Suprapubic skin (tissue), 4 donors: Measurements from ENCODE around the gene GPC5.
"Not testable (repeated sequence)": the region's sequence is repeated elsewhere in the genome, so short reads cannot be mapped to it uniquely, and the experiment has no call there.

Experiments used
- EP300 ChIP-seq: sonication (generic); formaldehyde crosslinking; IDR thresholded peaks from one replicate; pipeline ENCODE4 v1.6.1; 2017; ENCODE audit warnings: antibody characterized with exemption
- POLR2AphosphoS5 ChIP-seq, 3 donors: sonication (generic); formaldehyde crosslinking; IDR thresholded peaks; one replicate each; pipeline ENCODE4 v1.6.1; 2017; ENCODE audit warnings: antibody characterized with exemption in 3 of 3
- TF ChIP-seq, protein P1 (sequence below), 2 donors: fragments of 200-600 bp in 1 of 2; fragments of 450-650 bp in 1 of 2; sonication (generic) in 1 of 2; IDR thresholded peaks; one replicate each; pipeline ENCODE4 v1.5.1; 2016 to 2019; ENCODE audit warnings: antibody characterized with exemption in 2 of 2, mild to moderate bottlenecking in 1 of 2, moderate library complexity in 1 of 2

DNA sequence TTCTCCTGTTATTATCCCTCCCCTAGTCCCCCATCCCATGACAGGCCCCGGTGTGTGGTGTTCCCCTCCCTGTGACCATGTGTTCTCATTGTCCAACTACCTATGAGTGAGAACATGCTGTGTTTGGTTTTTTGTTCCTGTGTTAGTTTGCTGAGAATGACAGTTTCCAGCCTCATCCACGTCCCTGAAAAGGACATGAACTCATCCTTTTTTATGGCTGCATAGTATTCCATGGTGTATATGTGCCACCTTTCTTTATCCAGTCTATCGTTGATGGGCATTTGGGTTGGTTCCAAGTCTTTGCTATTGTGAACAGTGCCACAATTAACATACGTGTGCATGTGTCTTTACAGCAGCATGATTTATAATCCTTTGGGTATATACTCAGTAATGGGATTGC lies 1297.4 kb downstream of the GPC5 start:
- TF ChIP-seq, protein P1, sequence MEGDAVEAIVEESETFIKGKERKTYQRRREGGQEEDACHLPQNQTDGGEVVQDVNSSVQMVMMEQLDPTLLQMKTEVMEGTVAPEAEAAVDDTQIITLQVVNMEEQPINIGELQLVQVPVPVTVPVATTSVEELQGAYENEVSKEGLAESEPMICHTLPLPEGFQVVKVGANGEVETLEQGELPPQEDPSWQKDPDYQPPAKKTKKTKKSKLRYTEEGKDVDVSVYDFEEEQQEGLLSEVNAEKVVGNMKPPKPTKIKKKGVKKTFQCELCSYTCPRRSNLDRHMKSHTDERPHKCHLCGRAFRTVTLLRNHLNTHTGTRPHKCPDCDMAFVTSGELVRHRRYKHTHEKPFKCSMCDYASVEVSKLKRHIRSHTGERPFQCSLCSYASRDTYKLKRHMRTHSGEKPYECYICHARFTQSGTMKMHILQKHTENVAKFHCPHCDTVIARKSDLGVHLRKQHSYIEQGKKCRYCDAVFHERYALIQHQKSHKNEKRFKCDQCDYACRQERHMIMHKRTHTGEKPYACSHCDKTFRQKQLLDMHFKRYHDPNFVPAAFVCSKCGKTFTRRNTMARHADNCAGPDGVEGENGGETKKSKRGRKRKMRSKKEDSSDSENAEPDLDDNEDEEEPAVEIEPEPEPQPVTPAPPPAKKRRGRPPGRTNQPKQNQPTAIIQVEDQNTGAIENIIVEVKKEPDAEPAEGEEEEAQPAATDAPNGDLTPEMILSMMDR (IDR thresholded peaks at IDR 0.05), result not testable (repeated sequence)
- TF ChIP-seq EP300; POLR2AphosphoS5 (IDR thresholded peaks at IDR 0.05): not testable (repeated sequence)
